Kidney epithelial cell (primary cell): Measurements from ENCODE around the gene AKT1. TPM values are rescaled to one million over a fixed set of nuclear protein-coding genes. Genes with fewer than 3 reads are reported as not detected.

ENCODE experiments used
- DNase-seq: peaks from one replicate; pipeline ENCODE4 v3.0.0-alpha.2; 2010; ENCODE audit warnings: low read depth
- H3K27me3 ChIP-seq: 2 replicates; pipeline ENCODE4 v1.6.0; 2011; ENCODE audit warnings: low read length; ENCODE audit not compliant: control insufficient read depth, insufficient read depth
- H3K36me3 ChIP-seq: 2 replicates; pipeline ENCODE4 v1.5.1; 2011; ENCODE audit warnings: low read length; ENCODE audit not compliant: control insufficient read depth, insufficient read depth
- H3K4me3 ChIP-seq: 2 replicates; pipeline ENCODE4 v1.5.1; 2011; ENCODE audit warnings: low read depth, mild to moderate bottlenecking, control low read depth, low read length
- CTCF ChIP-seq: IDR thresholded peaks from 2 replicates; pipeline ENCODE4 v1.5.1; 2011; ENCODE audit warnings: mild to moderate bottlenecking, moderate library complexity, low read length, control low read depth, inconsistent platforms; ENCODE audit not compliant: insufficient read depth, poor library complexity, severe bottlenecking
- total RNA-seq: library from RNA; depleted of rRNA; stranded (reverse); fragments of >200 nt; gene quantifications from 2 replicates; pipeline ENCODE4 v1.2.3, GENCODE V29; 2015

The AKT1 gene
- total RNA-seq, result 144 and 159 TPM in 2 replicates

GRCh38 chr14:104794993-104795780 is at the start of gene AKT1:
Gene AKT1 (minus strand): TSS chr14:104795748. CDS start chr14:104792643, 3,105 bp downstream.
- Histone ChIP-seq H3K36me3 (no peaks in the 10 kb centered on the region), H3K4me3 (peak within 1 kb of the TSS; percentile 67), H3K27me3 (no peaks in the 10 kb centered on the region)
- DNase-seq, result no peak
- no peak for TF ChIP-seq CTCF

DNA sequence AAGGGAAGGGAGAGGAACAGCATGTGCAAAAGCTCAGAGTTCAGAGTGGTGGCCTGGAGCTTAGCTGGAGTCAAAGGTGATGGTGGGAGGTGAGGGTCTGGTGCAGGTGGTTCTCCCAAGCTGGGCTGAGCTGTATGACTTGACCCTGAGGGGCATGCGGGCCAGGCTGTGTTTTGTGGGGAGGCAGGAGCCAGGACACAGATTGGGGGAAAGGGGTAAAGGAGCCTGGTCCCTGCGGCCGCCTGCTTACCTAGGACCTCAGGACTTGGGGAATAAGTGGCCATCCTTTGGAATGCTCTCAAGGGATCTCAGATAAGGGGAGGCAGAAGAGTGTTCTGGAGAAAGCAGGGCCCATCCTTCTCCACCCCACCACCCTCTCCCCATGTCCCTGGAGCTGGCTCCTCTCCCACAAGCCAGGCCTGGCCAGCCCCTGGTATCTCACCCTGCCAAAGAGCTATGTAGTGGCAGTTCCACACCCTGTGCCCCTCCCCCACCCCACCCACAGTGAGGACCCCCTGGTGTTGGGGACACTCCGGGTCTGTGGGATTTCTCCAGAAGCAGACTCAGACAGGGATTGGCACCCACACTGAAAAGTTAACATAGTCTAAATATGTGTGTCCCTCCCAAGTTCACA is 49.6 kb upstream of the AKT1 start:
- Histone ChIP-seq H3K36me3 (no peaks in the 10 kb centered on the region), H3K27me3 (peaks cover 33% of the 10 kb centered on the region), H3K4me3 (no peak overlapping the region)
- no peak for DNase-seq
- TF ChIP-seq CTCF, result no peak

- no peak overlapping the region for H3K4me3 ChIP-seq
These were observed 48.9 kb upstream of the AKT1 start for GRCh38 chr14:104844306-104845032.

GRCh38 chr14:104843442-104844305 is 48.1 kb upstream of the AKT1 start:
- H3K27me3 ChIP-seq, result peaks cover 33% of the 10 kb centered on the region

More at GRCh38 chr14:104844306-104845032, 48.9 kb upstream of the AKT1 start:
- no peak for TF ChIP-seq CTCF
- H3K36me3 ChIP-seq, result no peaks in the 10 kb centered on the region
- peaks cover 33% of the 10 kb centered on the region for H3K27me3 ChIP-seq
- DNase-seq, result no peak

More at GRCh38 chr14:104843442-104844305, 48.1 kb upstream of the AKT1 start:
- no peak for TF ChIP-seq CTCF
- H3K36me3 ChIP-seq, result no peaks in the 10 kb centered on the region
- no peak for DNase-seq
- H3K4me3 ChIP-seq, result peak overlapping the region; percentile 31
